Stimulated activated CD4-positive, alpha-beta T cell treated with anti-CD3 and anti-CD28 coated beads, Interleukin-2, amount 100 ng/mL, for 24 hours (primary cell): Measurements from ENCODE around the gene POLR2E.
"Not testable (repeated sequence)": the region's sequence is repeated elsewhere in the genome, so short reads cannot be mapped to it uniquely, and the experiment has no call there.

Experiments
- DNase-seq, 2 donors: peaks; one replicate each; pipeline ENCODE4 v3.0.0-alpha.2; 2020

Gene POLR2E

DNA sequence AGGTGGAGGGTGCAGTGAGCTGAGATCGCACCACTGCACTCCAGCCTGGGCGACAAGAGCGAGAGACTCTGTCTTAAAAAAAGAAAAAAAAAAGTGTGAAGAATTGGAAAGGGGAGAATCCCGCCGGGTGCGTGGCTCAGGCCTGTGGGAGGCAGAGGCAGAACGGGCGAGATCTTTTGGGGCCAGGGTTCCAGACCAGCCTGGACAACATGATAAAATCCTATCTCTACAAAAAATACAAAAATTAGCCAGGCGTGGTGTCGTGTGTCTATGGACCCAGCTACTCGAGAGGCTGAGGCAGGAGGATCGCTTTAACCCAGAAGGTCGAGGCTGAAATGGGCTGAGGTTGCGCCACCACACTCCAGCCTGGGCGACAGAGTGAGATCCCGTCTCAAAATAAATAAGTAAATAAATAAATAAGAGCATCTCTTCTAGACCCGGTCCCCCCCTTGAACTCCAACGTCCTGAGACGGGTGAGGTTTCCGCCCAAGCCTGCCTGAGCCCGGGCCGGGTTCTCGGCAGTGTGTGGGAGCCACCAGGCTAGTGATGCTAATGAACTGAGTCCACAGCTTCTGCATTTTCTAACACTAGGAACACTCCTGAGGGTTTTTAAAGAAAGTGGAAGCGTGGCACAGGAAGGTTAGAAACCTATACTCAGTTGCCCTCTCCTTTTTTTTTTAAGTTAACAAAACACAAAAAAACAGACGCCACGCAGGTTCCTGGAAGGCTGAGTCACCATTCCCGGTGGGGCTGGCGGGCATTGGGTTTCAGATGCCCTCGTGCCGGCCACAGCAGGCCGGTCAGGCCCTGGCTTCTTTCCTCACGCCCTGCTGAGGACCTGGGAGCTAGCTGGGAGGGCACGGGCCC, 30.7 kb upstream of the POLR2E start:
- no peak for DNase-seq

GRCh38 chr19:1123885-1124677, 28.9 kb upstream of the POLR2E start:
- no peak for DNase-seq

- no peak for DNase-seq
Observed at GRCh38 chr19:1123381-1123780, 28.2 kb upstream of the POLR2E start.

DNA sequence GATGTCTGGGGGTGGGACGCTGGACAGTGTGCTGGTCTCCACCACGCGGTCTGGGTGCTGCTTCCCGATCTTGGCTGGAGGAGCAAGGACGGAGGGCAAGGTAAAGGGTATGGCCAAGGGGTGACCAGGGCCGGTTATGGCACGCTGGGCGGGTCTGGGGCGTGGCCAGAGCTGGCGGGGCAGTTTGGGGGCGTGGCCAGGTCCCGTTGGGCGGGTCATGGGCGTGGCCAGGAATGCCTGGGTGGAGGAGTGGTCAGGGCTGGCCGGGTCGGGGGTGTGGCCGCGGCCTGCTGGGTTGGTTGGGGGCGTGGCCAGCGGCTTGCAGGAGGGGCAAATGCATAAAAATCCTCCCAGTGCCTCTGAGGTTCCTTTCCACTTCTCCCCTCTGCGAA, 27.8 kb upstream of the POLR2E start:
- DNase-seq: peak; percentile 59 to 80

- DNase-seq: no peak
Observed at GRCh38 chr19:1122021-1122971, 27.1 kb upstream of the POLR2E start.

- DNase-seq: no peak
Observed at GRCh38 chr19:1121395-1121794, 26.2 kb upstream of the POLR2E start.

DNA sequence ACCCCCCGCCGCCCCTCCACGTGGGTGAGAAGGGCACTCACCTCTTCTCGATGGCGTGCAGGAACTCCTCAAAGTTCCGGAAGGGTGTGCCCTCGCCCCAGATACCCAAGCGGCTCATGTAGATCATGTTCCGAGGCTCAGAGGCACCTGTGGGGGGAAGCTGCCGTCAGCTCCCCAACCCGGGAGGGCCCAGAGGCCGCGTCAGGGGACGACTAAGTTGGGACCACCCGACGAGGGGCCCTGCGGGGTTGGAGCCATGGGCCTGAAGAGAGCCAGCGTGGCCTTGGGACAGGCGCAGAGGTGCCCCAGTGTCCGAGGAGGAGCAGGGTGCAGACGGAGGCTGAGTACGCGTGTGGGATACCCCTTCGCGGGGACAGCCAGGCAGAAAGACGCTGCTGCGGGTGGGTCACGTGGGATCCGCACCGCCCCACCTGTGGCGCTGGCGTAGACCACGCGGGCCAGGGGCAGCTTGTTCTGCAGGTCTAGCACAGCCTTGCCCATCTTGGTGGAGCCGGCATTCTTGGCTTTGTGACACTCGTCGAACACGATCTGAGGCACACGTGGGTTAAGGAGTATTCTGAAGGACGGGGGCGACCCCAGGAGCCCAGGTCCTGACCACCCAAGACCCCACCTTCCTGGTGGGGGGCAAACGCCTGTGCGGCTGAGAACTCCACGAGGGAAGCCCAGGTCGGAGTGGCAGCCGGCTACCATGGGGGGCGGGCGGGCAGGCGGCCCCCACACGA, 24.5 kb upstream of the POLR2E start:
- no peak for DNase-seq

DNA sequence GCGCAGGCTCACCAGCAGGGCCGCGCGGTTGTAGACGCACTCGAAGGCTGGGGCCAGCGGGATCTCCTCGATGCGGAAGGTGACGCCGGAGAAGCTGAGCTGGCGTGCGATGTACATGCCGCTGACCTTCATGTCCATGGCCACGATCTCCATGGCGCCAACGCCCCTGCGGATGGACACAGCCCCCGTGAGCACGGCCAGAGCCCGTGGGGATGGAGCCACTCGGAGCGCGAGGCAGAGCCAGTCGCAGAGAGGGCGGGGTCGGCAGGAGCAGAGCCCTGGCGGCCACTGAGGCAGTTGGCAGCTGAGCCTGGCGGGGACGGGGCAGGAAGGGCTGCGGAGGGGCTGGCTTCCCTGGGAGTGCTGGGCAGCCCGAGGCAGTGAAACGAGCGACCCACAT, 23.8 kb upstream of the POLR2E start:
- DNase-seq: no peak

DNA sequence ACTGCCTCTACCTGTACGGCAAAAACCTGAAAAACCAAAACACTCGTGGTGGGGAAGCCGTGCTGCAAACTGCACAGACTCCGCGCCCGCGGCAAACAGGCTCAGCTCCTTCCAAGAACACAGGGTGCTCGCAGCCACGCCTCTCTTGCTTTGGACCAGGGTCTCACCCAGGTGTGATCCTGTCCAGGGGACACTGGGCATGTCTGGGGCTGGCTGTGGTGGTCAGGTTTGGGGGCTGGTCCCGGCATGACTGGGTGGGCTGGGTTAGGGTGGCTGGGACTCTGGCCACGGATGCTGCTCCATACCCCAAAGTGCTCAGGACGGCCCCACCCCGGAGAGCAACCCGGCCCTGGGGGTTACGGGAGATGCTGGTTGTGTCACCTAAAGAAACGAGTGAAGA, 22.5 kb upstream of the POLR2E start:
- no peak for DNase-seq

DNA sequence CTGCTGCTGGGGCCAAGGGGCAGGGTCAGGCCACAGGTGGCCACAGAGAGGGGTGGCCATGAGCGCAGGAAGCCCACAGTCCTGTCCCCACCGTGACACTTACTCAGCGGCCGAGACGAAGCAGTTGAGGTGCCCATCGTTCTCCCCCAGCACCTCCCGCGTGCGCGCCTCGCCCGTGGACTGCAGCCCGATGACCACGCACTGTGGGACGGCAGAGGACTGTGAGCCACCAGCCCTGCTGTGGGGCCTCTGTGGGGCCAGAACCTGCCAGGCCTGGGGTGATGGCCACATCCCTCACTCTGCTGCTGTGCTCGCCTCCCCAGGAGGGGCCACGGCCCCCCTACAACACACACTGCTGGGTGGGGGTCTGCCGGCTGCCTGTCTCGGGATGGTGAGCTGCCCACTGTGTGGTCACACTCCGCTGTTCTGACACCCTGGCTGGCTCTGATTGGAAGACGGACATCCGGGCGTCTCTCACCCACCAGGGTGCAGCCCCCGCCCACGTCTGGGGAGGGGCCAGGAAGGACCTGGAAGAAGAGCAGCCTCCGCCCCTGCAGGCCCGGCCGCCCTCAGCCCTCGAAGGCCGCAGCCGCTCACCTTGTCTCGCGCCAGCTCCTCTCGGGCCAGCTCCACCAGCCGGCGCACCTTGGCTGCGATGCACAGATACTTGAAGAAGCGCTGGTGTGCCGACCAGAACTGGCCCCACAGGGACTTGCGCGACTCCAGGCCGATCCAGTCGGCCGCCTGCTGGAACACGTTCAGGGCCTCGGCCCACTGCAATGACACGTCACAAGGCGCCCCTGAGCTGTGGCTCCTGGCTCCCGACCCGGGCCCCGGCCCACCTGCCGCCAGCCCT, 21.8 kb upstream of the POLR2E start:
- DNase-seq: no peak

GRCh38 chr19:1115646-1116420, 20.7 kb upstream of the POLR2E start:
- DNase-seq: no peak

DNA sequence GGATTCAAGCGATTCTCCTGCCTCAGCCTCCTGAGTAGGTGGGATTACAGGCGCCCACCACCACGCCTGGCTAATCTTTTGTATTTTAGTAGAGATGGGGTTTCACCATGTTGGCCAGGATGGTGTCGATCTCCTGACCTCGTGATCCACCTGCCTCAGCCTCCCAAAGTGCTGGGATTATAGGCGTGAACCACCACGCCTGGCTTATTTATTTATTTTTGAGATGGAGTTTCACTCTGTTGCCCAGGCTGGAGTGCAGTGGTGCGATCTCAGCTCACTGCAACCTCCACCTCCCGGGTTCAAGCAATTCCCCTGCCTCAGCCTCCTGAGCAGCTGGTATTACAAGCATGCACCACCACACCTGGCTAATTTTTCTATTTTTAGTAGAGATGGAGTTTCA, 19.6 kb upstream of the POLR2E start:
- DNase-seq: not testable (repeated sequence)

- no peak for DNase-seq
Observed at GRCh38 chr19:1113986-1114483, 18.9 kb upstream of the POLR2E start.

DNA sequence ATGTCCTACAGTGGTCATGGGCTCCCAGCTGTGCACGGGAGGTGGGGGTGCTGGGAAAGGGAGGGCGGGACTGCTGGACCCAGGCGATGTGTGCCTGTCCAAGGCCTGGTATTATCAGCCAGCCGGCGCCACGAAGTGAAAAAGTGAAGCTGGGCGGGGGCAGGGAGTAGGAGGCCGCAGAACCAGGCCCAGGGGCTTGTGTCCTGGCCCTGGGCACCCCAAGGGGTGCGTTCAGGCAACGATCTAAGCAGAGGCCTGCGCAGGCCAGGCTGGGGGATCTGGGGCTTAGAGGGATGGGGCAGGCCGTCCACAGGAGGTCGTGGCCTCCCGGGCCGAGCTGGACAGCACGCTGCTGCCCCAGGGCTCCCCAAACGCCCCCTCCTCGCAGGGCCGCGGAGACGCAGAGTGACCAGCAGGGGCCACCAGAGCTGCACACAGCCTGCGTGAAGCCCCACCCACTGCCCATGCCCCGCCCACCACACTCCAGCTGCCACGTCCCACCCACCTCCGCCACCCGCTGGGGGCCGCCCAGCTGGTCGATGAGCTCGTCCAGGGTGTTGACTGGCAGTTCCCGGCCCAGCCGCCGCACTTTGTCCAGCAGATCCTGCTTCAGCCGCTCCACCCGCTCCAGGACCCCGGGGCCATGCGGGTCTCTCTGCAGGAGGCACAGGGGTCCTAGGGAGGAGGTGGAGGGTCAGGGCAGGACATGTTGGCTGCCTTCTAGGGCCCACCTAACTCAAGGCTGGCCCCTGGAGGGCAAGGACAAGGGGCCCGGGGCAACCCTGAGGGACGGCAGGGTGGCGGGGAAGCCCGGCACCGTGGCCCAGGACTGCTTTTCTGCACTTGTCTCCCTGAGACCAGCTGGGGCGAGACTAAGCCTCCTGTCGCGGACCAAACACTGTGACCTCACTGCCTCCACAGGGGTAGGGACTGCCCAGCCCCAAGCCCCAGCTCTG, 18.1 kb upstream of the POLR2E start:
- DNase-seq: peak; percentile 85 to 91

DNA sequence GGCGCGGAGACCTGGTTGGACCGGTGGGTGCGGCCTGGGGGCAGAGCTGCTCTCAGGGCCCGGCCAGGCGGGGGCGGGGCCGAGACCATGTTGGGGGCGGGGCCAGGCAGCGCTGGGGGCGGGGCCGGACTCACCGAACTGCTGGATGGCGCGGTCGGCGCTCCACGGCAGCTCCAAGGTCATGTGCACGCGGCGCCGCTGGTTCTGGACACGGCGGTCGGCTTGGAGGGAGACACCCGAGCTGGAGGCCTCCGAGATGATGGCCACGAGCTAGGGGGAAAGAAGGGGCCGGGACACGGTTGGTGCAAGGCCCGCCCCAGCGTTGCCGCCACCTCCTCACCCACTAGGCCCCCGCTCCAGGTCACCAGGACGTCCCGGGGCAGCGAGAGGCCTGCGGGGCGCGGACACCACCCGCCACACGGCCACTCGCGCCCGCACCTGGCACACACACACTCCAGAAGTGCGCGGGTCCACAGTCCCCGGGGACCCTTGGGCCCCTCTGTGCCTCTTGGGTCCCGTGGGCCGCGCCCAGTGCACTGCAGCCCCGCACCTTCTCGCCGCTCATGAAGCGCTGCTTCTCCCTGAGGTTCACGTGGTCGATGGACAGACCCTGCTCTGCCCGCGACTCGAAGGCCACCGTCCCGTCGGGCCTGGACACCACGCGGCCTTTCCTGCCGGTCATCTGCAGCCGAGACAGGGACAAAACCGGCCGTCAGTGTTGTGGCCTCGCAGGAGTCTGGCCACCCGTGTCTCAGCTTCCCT, 17.3 kb upstream of the POLR2E start:
- no peak for DNase-seq

- DNase-seq: no peak
Observed at GRCh38 chr19:1111641-1112267, 16.6 kb upstream of the POLR2E start.

- no peak for DNase-seq
Observed at GRCh38 chr19:1110809-1111640, 15.8 kb upstream of the POLR2E start.
